ENCODE results near the gene KIAA1328.
"Not testable (repeated sequence)": the region's sequence is repeated elsewhere in the genome, so short reads cannot be mapped to it uniquely, and the experiment has no call there.

KIAA1328 gene

DNA sequence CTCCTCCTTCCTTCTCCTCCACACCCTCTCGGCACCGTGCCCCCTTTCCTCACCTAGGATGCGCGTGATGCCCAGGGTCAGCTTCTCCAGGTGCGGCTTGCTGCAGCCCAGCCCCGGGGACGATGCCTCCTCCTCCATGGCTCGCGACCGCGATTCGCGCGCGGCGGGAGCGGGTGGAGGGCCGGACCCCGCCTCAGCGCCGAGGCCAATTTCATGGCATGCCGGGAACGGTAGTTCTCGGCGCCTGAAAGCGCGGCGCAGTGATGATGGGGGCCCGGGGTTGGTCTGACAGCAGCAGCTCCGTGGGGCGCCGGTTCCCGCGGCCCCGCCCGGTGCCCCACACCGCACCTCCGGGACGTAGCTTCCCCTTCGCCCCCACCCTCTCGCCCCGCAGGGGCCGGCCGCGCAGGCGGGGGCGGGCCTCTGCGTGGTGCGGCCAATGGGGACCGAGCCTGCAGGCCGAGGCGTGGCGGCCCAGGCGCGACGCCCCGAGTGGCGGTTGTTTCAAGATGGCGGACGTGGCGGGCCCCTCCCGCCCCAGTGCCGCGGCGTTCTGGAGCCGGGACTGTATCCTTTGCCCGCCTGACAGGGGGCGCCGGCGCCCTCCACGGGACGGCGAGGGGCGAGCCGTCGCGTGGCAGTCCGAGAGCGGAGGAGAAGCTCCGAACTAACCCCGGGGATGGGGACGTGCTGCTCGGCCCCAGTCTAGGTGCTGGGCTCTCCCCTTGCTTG is at the start of gene KIAA1328, which contains the start of gene TPGS2:
Gene KIAA1328, plus strand, starts transcription at position 498 of the 732 bp plus-strand sequence. Its CDS starts 12 bp downstream, at position 510.
Gene TPGS2, minus strand, starts transcription at position 373 of the 732 bp plus-strand sequence. Its CDS starts 235 bp downstream, at position 138.
- peak; percentile 88 for DNase-seq

- DNase-seq: no peak
These were observed 48.2 kb upstream of the KIAA1328 start for GRCh38 chr18:36780748-36781147.

DNA sequence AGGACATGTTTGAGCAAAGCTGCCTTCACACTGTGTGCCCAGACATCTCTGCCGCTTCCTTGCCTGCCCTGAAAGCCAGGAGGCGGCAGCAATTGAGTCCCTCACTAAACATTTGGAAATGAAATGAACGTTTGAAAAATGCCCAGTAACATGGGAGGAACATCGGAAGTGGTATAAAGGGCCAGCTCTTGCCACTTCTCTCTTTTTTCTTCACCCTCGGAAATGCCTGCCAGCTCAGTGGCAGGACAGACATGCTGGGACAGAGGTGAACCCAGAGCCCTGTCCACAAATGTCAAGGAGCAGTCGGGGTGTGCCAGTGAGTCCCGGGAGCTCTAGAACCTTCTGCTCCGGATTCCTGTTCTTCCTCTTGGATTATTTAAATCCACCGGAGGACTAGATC is 46.2 kb upstream of the KIAA1328 start:
- DNase-seq: no peak

DNA sequence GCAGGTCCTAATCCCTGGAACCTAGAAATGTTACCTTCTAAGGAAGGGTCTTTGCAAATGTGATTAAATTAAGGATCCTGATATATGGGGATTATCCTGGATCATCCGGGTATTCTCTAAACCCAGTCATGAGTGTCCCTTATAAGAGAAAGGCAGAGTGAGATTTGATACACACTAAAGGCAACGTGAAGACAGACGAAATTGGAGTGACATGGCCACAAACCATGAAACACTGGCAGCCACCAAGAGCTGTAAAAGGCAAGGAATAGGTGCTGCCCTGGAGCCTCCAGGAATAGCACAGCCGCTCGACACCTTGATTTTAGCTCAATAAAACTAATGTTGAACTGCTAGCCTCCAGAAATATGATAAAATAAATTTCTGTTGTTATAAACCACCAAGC is 45.1 kb upstream of the KIAA1328 start:
- no peak for DNase-seq

- DNase-seq: no peak
These were observed 42.2 kb upstream of the KIAA1328 start for GRCh38 chr18:36786686-36787085.

GRCh38 chr18:36792634-36793283 is 36.2 kb upstream of the KIAA1328 start:
- DNase-seq: no peak

GRCh38 chr18:36798738-36799473 is 30.0 kb upstream of the KIAA1328 start:
- no peak for DNase-seq

GRCh38 chr18:36805105-36805504 is 23.8 kb upstream of the KIAA1328 start:
- no peak for DNase-seq

DNA sequence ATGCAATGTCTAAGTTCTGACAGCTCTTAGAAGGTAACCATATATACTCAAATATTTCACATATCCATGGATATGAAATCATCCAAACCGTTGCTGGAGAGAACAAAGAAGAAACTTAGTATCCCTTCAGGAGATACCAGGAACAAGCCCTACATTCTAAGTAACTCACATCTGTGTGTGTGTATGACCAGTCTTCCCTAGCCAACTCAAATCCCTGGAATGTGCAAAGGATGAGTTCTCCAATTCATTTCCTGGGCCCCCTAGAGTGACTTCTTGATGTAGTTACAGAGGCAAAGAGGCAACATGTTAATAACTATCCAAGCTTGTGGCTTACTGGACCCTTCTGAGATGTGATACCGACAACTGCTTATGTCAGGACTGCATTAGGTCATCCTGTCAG is 20.2 kb upstream of the KIAA1328 start:
- DNase-seq: no peak

DNA sequence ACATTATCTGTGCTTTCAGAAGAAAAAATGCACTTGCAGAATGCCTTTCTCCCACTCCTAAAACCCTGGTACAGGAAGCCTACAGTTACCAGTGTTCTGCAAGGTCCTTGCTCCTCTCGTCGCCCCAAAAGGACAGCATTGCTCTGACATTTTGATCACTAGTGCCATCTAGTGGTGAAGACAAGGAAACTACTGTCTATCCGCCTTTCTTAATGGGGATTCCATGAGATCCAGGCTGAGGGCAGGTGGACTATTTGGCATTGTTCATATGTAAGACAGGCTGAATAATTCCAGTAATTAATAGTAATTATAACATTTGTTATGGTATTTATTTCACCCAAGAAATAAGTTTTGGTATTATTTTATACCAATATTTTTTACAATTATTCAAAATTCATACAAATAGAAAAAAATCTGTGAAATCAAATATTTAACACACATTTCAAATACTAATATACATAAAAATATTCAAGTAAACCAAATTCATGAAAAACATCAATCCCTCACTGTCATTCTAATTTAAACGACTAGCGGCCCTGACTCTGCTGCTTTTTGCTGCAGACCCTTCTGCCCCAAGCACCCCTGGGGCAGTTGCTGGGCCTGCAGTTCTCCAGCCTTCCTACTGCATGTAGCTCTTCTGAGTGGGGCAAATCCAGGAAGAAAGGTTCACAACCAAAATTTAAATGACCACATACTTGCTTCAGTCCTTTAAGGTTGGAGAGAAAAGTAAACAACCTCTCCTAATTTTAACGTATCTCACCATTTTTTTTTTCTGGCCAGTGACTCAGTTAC is 19.1 kb upstream of the KIAA1328 start:
- no peak for DNase-seq

DNA sequence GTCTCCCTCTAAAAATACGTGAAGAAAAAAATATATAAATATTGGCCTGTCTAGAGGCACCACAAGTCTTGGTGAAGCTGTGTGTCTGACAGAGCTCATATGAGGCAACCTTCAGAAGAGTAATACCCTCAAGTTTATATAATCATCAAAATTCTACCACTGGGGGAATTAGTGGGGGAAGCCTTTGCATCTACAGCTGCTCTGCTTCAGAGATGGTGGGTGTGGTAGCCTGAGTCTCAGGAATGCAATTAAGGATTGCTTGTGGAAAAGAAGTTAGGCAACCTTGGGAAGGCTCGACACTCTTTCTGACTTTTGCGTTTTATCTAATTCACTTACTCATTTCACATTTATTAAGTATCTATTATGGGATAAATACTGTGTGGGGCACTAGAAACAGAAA is 17.5 kb upstream of the KIAA1328 start:
- no peak for DNase-seq

DNA sequence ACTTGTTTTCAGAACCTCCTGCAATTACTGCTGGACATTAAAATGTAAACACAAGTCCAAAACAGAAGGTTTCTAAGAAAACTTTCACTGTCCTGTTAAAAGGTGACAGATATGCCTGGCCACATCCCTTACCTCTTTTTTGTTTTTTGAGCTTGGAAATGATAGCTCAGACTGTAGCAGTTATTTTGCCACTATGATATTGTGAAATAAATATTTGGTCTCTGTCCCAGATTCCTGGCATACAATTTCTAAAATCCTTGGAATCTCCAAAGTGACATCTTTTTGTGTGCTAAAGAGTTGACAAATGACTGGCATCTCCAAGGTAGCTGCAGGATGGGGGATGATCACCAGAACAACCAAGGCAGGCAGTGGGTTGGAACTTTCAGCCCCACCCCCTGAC is 17.0 kb upstream of the KIAA1328 start:
- no peak for DNase-seq

- DNase-seq: no peak
These were observed 16.2 kb upstream of the KIAA1328 start for GRCh38 chr18:36812678-36813077.

DNA sequence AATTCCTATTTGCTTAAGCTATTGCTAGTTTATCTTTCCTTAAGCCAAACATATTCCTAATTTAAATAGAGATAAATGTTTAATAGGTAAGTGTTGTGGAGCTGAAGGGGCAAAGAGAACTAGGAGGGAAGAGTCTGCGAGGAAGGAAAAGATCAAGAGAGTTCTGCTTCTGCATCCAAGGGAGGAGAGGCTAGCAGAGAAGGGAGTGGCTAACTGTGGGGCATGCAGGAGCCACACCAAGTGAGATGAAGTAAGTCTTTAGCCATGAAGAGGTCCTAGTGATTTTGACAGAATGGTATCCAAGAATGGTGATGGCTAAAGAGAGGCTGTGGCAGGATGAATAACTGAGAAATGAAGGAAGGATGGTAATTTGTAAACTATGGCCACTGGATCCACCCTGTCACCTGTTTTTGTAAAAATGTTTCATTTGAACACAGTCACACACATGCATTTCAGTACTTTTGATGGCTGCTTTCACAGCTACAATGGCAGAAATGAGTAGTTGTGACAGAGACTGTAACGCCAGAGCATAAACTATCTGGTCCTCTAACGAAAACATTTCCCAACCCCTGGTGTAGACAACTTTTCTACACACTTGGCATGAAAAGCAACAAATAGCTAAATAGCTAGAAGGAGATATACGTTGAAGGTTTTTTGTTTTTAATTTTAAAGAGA is 15.7 kb upstream of the KIAA1328 start:
- no peak for DNase-seq

GRCh38 chr18:36813824-36814223 is 15.1 kb upstream of the KIAA1328 start:
- no peak for DNase-seq

DNA sequence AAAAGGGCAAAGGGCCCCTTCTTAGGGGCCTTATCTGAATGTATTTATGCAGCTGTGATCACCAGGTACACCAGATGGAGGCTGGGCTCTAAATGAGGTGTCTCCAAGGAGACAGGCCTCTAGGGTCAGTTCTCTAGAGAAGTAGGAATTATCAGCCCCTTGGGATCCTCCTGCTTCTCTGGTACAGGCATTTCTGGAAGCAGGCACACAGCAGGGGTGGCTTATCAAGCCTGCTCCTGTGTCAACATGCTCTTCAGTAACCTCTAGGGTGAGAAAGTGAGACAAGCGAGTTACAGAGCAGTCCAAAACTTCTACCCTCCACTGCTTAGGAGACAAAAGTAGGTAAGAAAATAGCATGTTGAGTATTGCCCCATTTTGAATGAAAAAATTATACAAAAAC is 13.9 kb upstream of the KIAA1328 start:
- no peak for DNase-seq

DNA sequence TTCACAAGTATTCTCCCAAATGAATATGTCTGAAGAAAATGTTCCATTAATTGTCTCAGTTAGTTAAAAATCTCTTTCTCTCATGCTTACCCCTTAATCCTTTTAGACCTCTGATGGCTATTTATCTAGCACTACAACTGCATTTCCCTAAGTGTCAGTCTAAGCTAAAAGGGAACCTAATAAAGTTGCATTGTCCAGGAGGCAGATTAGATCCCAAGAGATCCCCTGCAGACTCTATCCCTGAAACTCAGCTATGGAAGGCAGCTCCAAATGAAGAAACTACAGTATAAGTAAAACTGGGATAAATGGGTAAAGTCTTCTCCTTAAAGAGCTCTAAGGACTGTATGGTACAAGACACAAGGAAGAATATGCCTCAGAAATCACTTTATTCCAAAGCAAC is 12.8 kb upstream of the KIAA1328 start:
- DNase-seq: not testable (repeated sequence)

DNA sequence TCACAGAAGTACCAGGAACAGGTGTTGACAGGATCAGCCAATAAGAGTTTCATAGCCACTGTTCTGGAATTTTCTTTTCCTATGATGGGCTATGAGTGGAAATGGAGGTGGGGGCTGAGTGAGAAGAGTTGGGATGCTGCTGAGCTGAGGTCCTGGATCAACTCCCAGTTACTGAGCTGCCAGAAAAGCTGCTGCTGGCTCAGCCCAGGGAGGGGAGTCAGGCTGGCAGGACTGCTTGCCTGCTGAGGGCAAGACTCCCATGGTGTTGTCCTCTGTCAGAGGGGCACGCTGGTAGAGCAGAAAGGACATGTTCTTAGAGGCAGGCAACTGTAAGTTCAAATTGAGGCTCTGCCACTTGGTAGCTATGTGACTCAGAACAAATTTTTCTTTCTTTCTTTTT is 11.9 kb upstream of the KIAA1328 start:
- DNase-seq: no peak

DNA sequence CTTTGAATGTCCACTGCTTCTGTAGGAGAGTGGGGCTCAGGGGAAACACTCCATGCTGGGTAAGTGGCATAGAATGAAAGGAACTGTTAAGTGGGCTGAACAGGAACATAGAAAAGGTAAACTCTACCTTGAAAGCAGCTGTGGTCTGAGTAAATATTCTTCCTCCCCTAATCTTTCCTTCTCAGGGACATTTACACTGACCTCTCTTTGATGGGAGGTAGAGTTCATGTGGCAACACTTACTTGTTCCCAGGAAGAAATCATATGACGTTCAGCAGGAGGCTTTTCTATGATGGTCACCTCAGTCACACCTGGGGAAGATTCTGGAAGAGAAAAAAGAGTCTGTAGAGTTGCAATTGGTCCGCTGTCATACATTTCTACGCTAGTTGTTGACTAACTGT is 10.3 kb upstream of the KIAA1328 start:
- DNase-seq: no peak

DNA sequence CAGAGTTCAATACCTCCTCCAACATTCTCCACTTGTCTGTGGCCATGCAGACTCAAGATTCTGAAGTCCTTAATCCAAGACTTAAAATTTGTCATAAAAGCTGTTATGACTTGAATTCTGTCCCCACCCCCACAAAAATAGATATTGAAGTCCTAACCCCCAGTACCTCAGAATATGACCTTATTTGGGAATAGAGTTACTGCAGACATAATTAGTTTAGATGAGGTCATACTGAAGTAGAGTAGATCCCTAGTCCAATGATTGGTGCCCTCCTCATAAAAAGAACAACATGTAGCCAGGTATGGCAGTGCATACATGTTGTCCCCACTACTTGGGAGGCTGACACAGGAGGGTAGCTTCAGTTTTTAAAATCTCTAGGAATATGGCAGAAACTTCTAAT is 9.3 kb upstream of the KIAA1328 start:
- no peak for DNase-seq

DNA sequence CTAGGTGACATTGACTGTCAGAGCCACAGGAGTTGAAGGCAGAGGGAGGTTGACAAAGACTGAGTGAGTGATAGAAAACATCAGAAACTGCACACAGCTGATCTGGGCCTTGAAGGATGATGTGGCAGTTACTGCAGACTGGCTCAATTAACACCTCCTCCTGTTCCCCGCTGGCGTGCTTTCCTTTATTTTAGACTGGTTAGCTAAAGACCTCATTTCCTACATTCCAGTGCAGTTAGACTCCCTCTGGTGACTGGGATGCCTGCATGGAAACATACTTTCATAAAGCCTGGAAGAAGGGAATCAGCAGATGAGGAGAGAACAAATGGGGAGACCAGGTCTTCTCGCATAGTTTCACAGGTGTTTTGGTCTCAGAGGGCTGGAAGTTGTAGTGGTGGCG is 7.2 kb upstream of the KIAA1328 start:
- no peak for DNase-seq

DNA sequence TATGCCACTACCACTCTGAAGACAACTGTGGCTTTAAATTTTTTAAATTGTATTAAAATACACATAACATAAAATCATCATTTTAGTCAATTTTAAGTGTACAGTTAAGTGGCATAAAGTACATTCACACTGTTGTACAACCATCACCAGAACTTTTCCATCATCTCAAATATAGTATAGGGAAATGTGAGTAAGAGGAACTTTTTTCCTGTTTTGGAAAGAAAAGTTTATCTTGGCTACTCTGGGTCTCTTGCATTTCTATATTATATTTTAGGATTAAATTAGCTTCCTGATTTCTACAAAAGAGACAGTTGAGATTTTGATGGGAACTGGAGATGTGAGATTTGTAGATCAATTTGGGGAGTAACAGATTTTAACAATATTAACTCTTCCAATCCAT is 3.4 kb upstream of the KIAA1328 start:
- DNase-seq: no peak
